Stimulated activated naive CD8-positive, alpha-beta T cell treated with anti-CD3 and anti-CD28 coated beads, Interleukin-15, amount 100 ng/mL, for 72 hours (primary cell): ENCODE measurements around the gene DNAH7.
"Not testable (repeated sequence)": the region's sequence is repeated elsewhere in the genome, so short reads cannot be mapped to it uniquely, and the experiment has no call there.

ENCODE experiments used
- ATAC-seq: fragments of 150-1000 bp; cut with Tn5 transposase; 2 replicates; pipeline ENCODE4 v1.10.0; 2021; ENCODE audit warnings: mild to moderate bottlenecking, moderate library complexity
- DNase-seq, 2 donors: peaks; one replicate each; pipeline ENCODE4 v3.0.0; 2021 to 2022
- H3K27ac Mint-ChIP-seq, 2 donors: one replicate each; pipeline ENCODE4 v1.8.0; 2022; ENCODE audit warnings: mild to moderate bottlenecking in 2 of 2, mixed read lengths in 2 of 2, moderate library complexity in 2 of 2
- H3K27me3 Mint-ChIP-seq: one replicate; pipeline ENCODE4 v1.8.0; 2022; ENCODE audit warnings: mixed read lengths
- H3K4me1 Mint-ChIP-seq: one replicate; pipeline ENCODE4 v1.8.0; 2022; ENCODE audit warnings: mild to moderate bottlenecking, mixed read lengths
- H3K4me3 Mint-ChIP-seq, 2 donors: one replicate each; pipeline ENCODE4 v1.8.0; 2022; ENCODE audit warnings: mild to moderate bottlenecking in 2 of 2, mixed read lengths in 2 of 2, moderate library complexity in 1 of 2
- H3K9me3 Mint-ChIP-seq, 2 donors: one replicate each; pipeline ENCODE4 v1.8.0; 2022; ENCODE audit warnings: mixed read lengths in 2 of 2

DNAH7 gene

GRCh38 chr2:195722075-195722474 lies 346.6 kb downstream of the DNAH7 start:
- H3K4me1 Mint-ChIP-seq = peaks cover 8% of the 10 kb centered on the region
- H3K27ac Mint-ChIP-seq = no peak overlapping the region
- H3K27me3 Mint-ChIP-seq = no peaks in the 10 kb centered on the region
- no peak overlapping the region for H3K4me3 Mint-ChIP-seq
- ATAC-seq = no peak
- no peaks in the 10 kb centered on the region for H3K9me3 Mint-ChIP-seq
- DNase-seq = no peak

- DNase-seq (no peak), ATAC-seq (no peak)
- H3K9me3 Mint-ChIP-seq = no peaks in the 10 kb centered on the region
- H3K27ac Mint-ChIP-seq = no peak overlapping the region
- no peaks in the 10 kb centered on the region for H3K27me3 Mint-ChIP-seq
- peaks cover 8% of the 10 kb centered on the region for H3K4me1 Mint-ChIP-seq
- H3K4me3 Mint-ChIP-seq = no peak overlapping the region
Observed at GRCh38 chr2:195721042-195721441, 347.6 kb downstream of the DNAH7 start.

- ATAC-seq = no peak
- Mint-ChIP-seq H3K4me3 (no peak overlapping the region), H3K27me3 (no peaks in the 10 kb centered on the region), H3K4me1 (peaks cover 8% of the 10 kb centered on the region), H3K9me3 (no peaks in the 10 kb centered on the region), H3K27ac (peak overlapping the region in 1 of 2 donors; percentile 5)
- DNase-seq = no peak
Observed at GRCh38 chr2:195716466-195716865, 352.2 kb downstream of the DNAH7 start.

- ATAC-seq = no peak
- Mint-ChIP-seq H3K27me3 (no peaks in the 10 kb centered on the region), H3K27ac (no peak overlapping the region), H3K4me1 (no peaks in the 10 kb centered on the region), H3K9me3 (no peaks in the 10 kb centered on the region), H3K4me3 (no peak overlapping the region)
- DNase-seq = no peak
Observed at GRCh38 chr2:195711478-195711877, 357.2 kb downstream of the DNAH7 start.

GRCh38 chr2:195709901-195710806 lies 358.5 kb downstream of the DNAH7 start:
- H3K27me3 Mint-ChIP-seq = no peaks in the 10 kb centered on the region
- H3K4me1 Mint-ChIP-seq = no peaks in the 10 kb centered on the region
- H3K9me3 Mint-ChIP-seq = no peaks in the 10 kb centered on the region
- ATAC-seq (no peak), DNase-seq (no peak)
- no peak overlapping the region for H3K27ac Mint-ChIP-seq
- H3K4me3 Mint-ChIP-seq = no peak overlapping the region

GRCh38 chr2:195706161-195706900 lies 362.3 kb downstream of the DNAH7 start:
- no peak for DNase-seq
- no peaks in the 10 kb centered on the region for H3K27me3 Mint-ChIP-seq
- no peak overlapping the region for H3K4me3 Mint-ChIP-seq
- no peaks in the 10 kb centered on the region for H3K4me1 Mint-ChIP-seq
- no peak overlapping the region for H3K27ac Mint-ChIP-seq
- peaks cover under 1 to 2% of the 10 kb centered on the region in 2 donors for H3K9me3 Mint-ChIP-seq
- ATAC-seq = no peak

GRCh38 chr2:195700480-195700879 lies 368.2 kb downstream of the DNAH7 start:
- Mint-ChIP-seq H3K27me3 (no peaks in the 10 kb centered on the region), H3K27ac (no peak overlapping the region), H3K4me3 (no peak overlapping the region), H3K4me1 (no peaks in the 10 kb centered on the region), H3K9me3 (peaks cover 18 to 20% of the 10 kb centered on the region in 2 donors)
- no peak for ATAC-seq
- DNase-seq = no peak

GRCh38 chr2:195697681-195698220 lies 370.9 kb downstream of the DNAH7 start:
- Mint-ChIP-seq H3K27me3 (no peaks in the 10 kb centered on the region), H3K4me1 (peaks cover 13% of the 10 kb centered on the region), H3K9me3 (peaks cover 20 to 28% of the 10 kb centered on the region in 2 donors), H3K27ac (no peak overlapping the region), H3K4me3 (no peak overlapping the region)
- DNase-seq = no peak
- no peak for ATAC-seq

- no peak overlapping the region for H3K4me3 Mint-ChIP-seq
- H3K9me3 Mint-ChIP-seq = peaks cover 26 to 39% of the 10 kb centered on the region in 2 donors
- no peak for ATAC-seq
- H3K4me1 Mint-ChIP-seq = peaks cover 27% of the 10 kb centered on the region
- H3K27ac Mint-ChIP-seq = no peak overlapping the region
- H3K27me3 Mint-ChIP-seq = no peaks in the 10 kb centered on the region
- DNase-seq = no peak
Observed at GRCh38 chr2:195696012-195696411, 372.6 kb downstream of the DNAH7 start.

- Mint-ChIP-seq H3K4me1 (peaks cover 27% of the 10 kb centered on the region), H3K27ac (no peak overlapping the region), H3K4me3 (no peak overlapping the region), H3K9me3 (peaks cover 26 to 41% of the 10 kb centered on the region in 2 donors), H3K27me3 (no peaks in the 10 kb centered on the region)
- no peak for DNase-seq
- no peak for ATAC-seq
Observed at GRCh38 chr2:195695002-195695631, 373.5 kb downstream of the DNAH7 start.

- ATAC-seq = no peak
Observed at GRCh38 chr2:195694553-195694952, 374.1 kb downstream of the DNAH7 start.

GRCh38 chr2:195692531-195692930 lies 376.1 kb downstream of the DNAH7 start:
- peaks cover 20 to 33% of the 10 kb centered on the region in 2 donors for H3K9me3 Mint-ChIP-seq
- not testable (repeated sequence) for ATAC-seq, H3K27me3 Mint-ChIP-seq, H3K4me3 Mint-ChIP-seq, H3K27ac Mint-ChIP-seq, DNase-seq
- peaks cover 27% of the 10 kb centered on the region for H3K4me1 Mint-ChIP-seq

More at GRCh38 chr2:195694553-195694952, 374.1 kb downstream of the DNAH7 start:
- peaks cover 21 to 36% of the 10 kb centered on the region in 2 donors for H3K9me3 Mint-ChIP-seq
- DNase-seq = no peak
- peaks cover 27% of the 10 kb centered on the region for H3K4me1 Mint-ChIP-seq
- H3K27ac Mint-ChIP-seq = no peak overlapping the region
- no peaks in the 10 kb centered on the region for H3K27me3 Mint-ChIP-seq
- H3K4me3 Mint-ChIP-seq = no peak overlapping the region
